ENCODE measurements around the gene CARD19. TPM values are rescaled to one million over a fixed set of nuclear protein-coding genes. Genes with fewer than 3 reads are reported as not detected.

Gene CARD19
- total RNA-seq, result 10 to 100 TPM; 53.4 to 93.6 (median 60.7) TPM

GRCh38 chr9:93096131-93096802, at the start of gene CARD19:
Gene CARD19 (plus strand): TSS chr9:93096217. CDS start chr9:93096346, 129 bp downstream.
- Histone ChIP-seq H3K4me3 (peak within 1 kb of the TSS; percentile 58 to 100 (median 84)), H3K27ac (peak within 1 kb of the TSS; percentile 94 to 98 (median 96)), H3K4me1 (peaks cover 0 to 78% (median 53%) of the 10 kb centered on the region in 4 donors), H3K27me3 (no peaks in the 10 kb centered on the region), H3K36me3 (no peaks in the 10 kb centered on the region), H3K9me3 (peaks cover 0 to 7% (median 0%) of the 10 kb centered on the region in 4 donors)
- TF ChIP-seq EP300 (IDR thresholded peaks at IDR 0.05) (peak in 1 of 2 donors; percentile 85), CTCF (IDR thresholded peaks at IDR 0.05) (peak in 2 of 5 experiments; percentile 32 to 48), POLR2A (IDR thresholded peaks at IDR 0.05) (peak; percentile 90 to 97)
- 2% methylated on average over 31 to 39 of the region's 65 CpGs for WGBS, 2 donors
- peak; percentile 43 to 54 for DNase-seq (ENCODE audit: low spot score in 2 of 2)

- Histone ChIP-seq H3K27ac (no peak overlapping the region), H3K9me3 (peaks cover 0 to 10% (median 0%) of the 10 kb centered on the region in 4 donors), H3K4me3 (no peak overlapping the region), H3K27me3 (no peaks in the 10 kb centered on the region), H3K36me3 (no peaks in the 10 kb centered on the region), H3K4me1 (peaks cover 0 to 9% (median 0%) of the 10 kb centered on the region in 4 donors)
- no peak for DNase-seq (ENCODE audit: low spot score in 2 of 2)
- 88 to 94% methylated on average over 8 of the region's 8 CpGs for WGBS, 2 donors
- TF ChIP-seq CTCF (IDR thresholded peaks at IDR 0.05) (no peak), EP300 (IDR thresholded peaks at IDR 0.05) (no peak), POLR2A (IDR thresholded peaks at IDR 0.05) (no peak)
Observed at GRCh38 chr9:93048566-93049448, 47.2 kb upstream of the CARD19 start.

DNA sequence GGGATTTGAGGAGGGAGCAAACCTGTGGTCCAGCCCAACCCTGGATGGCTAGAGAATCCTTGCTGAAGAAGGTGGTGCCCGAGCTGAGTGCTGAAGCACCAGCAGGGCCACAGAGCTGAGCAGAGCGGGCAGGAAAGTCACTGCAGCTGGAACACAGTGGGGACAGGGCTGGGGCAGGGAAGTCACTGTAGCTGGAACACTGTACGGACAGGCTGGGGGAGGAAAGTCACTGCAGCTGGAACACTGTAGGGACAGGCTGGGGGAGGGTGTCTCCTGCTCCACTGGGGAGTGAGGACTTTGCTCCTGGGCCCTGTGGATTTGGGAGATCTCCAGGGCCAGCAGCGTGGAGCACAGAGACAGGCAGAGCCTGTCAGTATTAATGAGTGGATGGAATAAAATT, 46.5 kb upstream of the CARD19 start:
- H3K4me1 ChIP-seq, result peaks cover 0 to 9% (median 0%) of the 10 kb centered on the region in 4 donors
- H3K27me3 ChIP-seq, result no peaks in the 10 kb centered on the region
- H3K9me3 ChIP-seq, result peaks cover 0 to 10% (median 0%) of the 10 kb centered on the region in 4 donors
- TF ChIP-seq POLR2A (IDR thresholded peaks at IDR 0.05) (no peak), EP300 (IDR thresholded peaks at IDR 0.05) (no peak), CTCF (IDR thresholded peaks at IDR 0.05) (no peak)
- H3K27ac ChIP-seq, result no peak overlapping the region
- H3K4me3 ChIP-seq, result no peak overlapping the region
- WGBS, 2 donors, result 83 to 85% methylated on average over 4 of the region's 4 CpGs
- H3K36me3 ChIP-seq, result no peaks in the 10 kb centered on the region
- DNase-seq (ENCODE audit: low spot score in 2 of 2), result no peak

GRCh38 chr9:93050231-93050630, 45.8 kb upstream of the CARD19 start:
- Histone ChIP-seq H3K27ac (no peak overlapping the region), H3K36me3 (no peaks in the 10 kb centered on the region), H3K27me3 (no peaks in the 10 kb centered on the region), H3K4me3 (no peak overlapping the region), H3K9me3 (peaks cover 0 to 10% (median 0%) of the 10 kb centered on the region in 4 donors), H3K4me1 (peaks cover 0 to 9% (median 0%) of the 10 kb centered on the region in 4 donors)
- no peak for DNase-seq (ENCODE audit: low spot score in 2 of 2)
- WGBS, 2 donors, result 90 to 97% methylated on average over 4 of the region's 4 CpGs
- no peak for TF ChIP-seq EP300 (IDR thresholded peaks at IDR 0.05)
- no peak for TF ChIP-seq POLR2A (IDR thresholded peaks at IDR 0.05)

DNA sequence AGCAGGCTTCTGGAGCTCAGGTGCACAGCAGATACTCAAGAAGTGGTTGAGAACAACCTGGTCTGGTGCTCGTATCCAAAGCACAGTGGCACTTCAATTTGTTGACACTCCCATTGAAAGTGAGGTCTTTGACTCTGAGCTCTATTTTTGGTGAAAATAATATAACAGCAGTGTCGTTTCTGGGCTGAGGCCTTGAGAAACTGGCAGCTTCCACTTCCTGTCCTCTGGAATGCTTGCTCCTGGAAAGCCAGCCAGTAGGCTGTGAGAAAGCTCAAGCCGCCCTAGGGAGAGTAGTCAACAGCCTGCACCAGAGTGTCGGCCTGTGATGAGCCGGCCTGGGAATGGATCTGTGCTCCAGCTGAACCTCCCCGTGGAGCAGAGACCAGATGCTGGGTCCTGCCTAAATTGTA, 44.3 kb upstream of the CARD19 start:
- H3K4me1 ChIP-seq, result peaks cover 0 to 9% (median 0%) of the 10 kb centered on the region in 4 donors
- no peaks in the 10 kb centered on the region for H3K27me3 ChIP-seq
- H3K27ac ChIP-seq, result peak overlapping the region in 3 of 4 donors; percentile 3 to 80 (median 15)
- H3K4me3 ChIP-seq, result no peak overlapping the region
- DNase-seq (ENCODE audit: low spot score in 2 of 2), result no peak
- WGBS, 2 donors, result 24 to 40% methylated on average over 6 of the region's 6 CpGs
- TF ChIP-seq CTCF (IDR thresholded peaks at IDR 0.05), result no peak
- no peak for TF ChIP-seq EP300 (IDR thresholded peaks at IDR 0.05)
- no peak for TF ChIP-seq POLR2A (IDR thresholded peaks at IDR 0.05)
- H3K36me3 ChIP-seq, result no peaks in the 10 kb centered on the region
- H3K9me3 ChIP-seq, result no peaks in the 10 kb centered on the region
